Measurements from ENCODE around the gene TOP3B. TPM values are rescaled to one million over a fixed set of nuclear protein-coding genes. Genes with fewer than 3 reads are reported as not detected.

The TOP3B gene
- total and polyA plus RNA-seq, 9 of the 15 experiments (the other 6 are each of a cell fraction or from before 2014, with no cell fraction given), result 3.0 to 188 (median 112) TPM

GRCh38 chr22:22025320-22026156 lies 43.0 kb upstream of the TOP3B start (continued):
- TF ChIP-seq THAP7 (CRISPR knock-in tag; IDR thresholded peaks at IDR 0.05) (0 out of 2 replicates have a peak, but pooled peaks have one; percentile 30), ELK1 (CRISPR knock-in tag; IDR thresholded peaks at IDR 0.05) (0 out of 2 replicates have a peak, but pooled peaks have one; percentile 4), HNRNPLL (IDR thresholded peaks at IDR 0.05; ENCODE audit: low read depth, low read length, poor library complexity, severe bottlenecking) (no peak), GMEB1 (CRISPR knock-in tag; IDR thresholded peaks at IDR 0.05) (no peak), STAG1 (CRISPR knock-in tag; IDR thresholded peaks at IDR 0.05; ENCODE audit: borderline replicate concordance) (0 out of 2 replicates have a peak, but pooled peaks have one; percentile 17), ZBTB40 (IDR thresholded peaks at IDR 0.05) (no peak), ZBTB40 (CRISPR knock-in tag; IDR thresholded peaks at IDR 0.05) (peak; percentile 27; the same call in 1 of the 2 replicates), PRMT5 (CRISPR knock-in tag; IDR thresholded peaks at IDR 0.05) (peak; percentile 80; the same call in 1 of the 2 replicates), ZNF586 (CRISPR knock-in tag; conservative IDR thresholded peaks at IDR 0.05) (no peak), ZNF197 (CRISPR knock-in tag; IDR thresholded peaks at IDR 0.05; ENCODE audit: low read depth) (no peak), PTRF (tag; IDR thresholded peaks at IDR 0.05) (no peak), MED1 (CRISPR knock-in tag; IDR thresholded peaks at IDR 0.05; ENCODE audit: borderline replicate concordance) (peak; percentile 76; the same call in 1 of the 2 replicates)
